Endothelial cell of umbilical vein (primary cell): ENCODE results near the gene GRWD1. TPM values are rescaled to one million over a fixed set of nuclear protein-coding genes. Genes with fewer than 3 reads are reported as not detected.

Experiments
- BruUV-seq: library from RNA; stranded (reverse); fragments of 400-500 nt; replicated peaks from 2 replicates; lab custom pipeline; 2021; lab: Mats Ljungman, UMichigan
- CTCF ChIA-PET: fragments of 300-600, 350-600 bp; sonication (Branson Sonifier 250); formaldehyde crosslinking; loops from one replicate; lab custom pipeline; 2021; ENCODE audit warnings: antibody characterized with exemption, inconsistent platforms; lab: Charles Lee
- POLR2A ChIA-PET: fragments of 300-600, 350-600 bp; sonication (Branson Sonifier 250); formaldehyde crosslinking; loops from one replicate; lab custom pipeline; 2021; ENCODE audit warnings: antibody characterized with exemption, inconsistent platforms; lab: Charles Lee
- DNase-seq: peaks from one replicate; pipeline ENCODE4 v3.0.0-alpha.2; 2011; ENCODE audit warnings: low read depth, low spot score
- FAIRE-seq: peaks from 2 replicates; lab custom pipeline; 2011; peaks lifted over from hg19 to GRCh38; lab: Jason Lieb, UNC
- H2AFZ ChIP-seq: 2 replicates; pipeline ENCODE4 v1.6.0; 2012; ENCODE audit warnings: low read depth, low read length, control low read depth, inconsistent platforms
- H3K27ac ChIP-seq: 2 replicates; pipeline ENCODE4 v1.5.1; 2011; ENCODE audit warnings: low read depth, mild to moderate bottlenecking, control low read depth, low read length, moderate library complexity; ENCODE audit not compliant: insufficient read depth
- H3K27me3 ChIP-seq, 2 experiments: 2 replicates each; pipeline versions ENCODE4 v1.6.0 to v1.6.1; 2011; ENCODE audit warnings: low read length in 2 of 2, mixed read lengths in 1 of 2; ENCODE audit not compliant: control insufficient read depth in 2 of 2, insufficient read depth in 2 of 2
- H3K36me3 ChIP-seq, 2 experiments: 2 replicates in 1 of 2; 3 replicates in 1 of 2; pipeline ENCODE4 v1.5.1; 2011; ENCODE audit warnings: low read length in 2 of 2, mild to moderate bottlenecking in 1 of 2, moderate library complexity in 1 of 2; ENCODE audit not compliant: control insufficient read depth in 2 of 2, insufficient read depth in 2 of 2; ENCODE audit errors: extremely low read depth in 1 of 2
- H3K4me1 ChIP-seq: 3 replicates; pipeline ENCODE4 v1.5.1; 2011; ENCODE audit warnings: mild to moderate bottlenecking, low read length; ENCODE audit not compliant: control insufficient read depth, insufficient read depth; ENCODE audit errors: extremely low read depth
- H3K4me2 ChIP-seq: 2 replicates; pipeline ENCODE4 v1.6.1; 2011; ENCODE audit warnings: low read length, control low read depth, mixed read lengths; ENCODE audit not compliant: insufficient read depth
- H3K4me3 ChIP-seq, 3 experiments: fragments of 200-600 bp in 1 of 3; sonication (generic), shearing (Covaris generic) in 1 of 3; replicated peaks in 1 of 3; 2 replicates each; pipeline ENCODE4 v1.5.1; 2011 to 2016; ENCODE audit warnings: control low read depth in 3 of 3, low read length in 3 of 3, mild to moderate bottlenecking in 2 of 3, inconsistent platforms in 1 of 3, low read depth in 1 of 3, moderate library complexity in 1 of 3; ENCODE audit not compliant: insufficient read depth in 1 of 3
- H3K79me2 ChIP-seq: 2 replicates; pipeline ENCODE4 v1.6.0; 2012; ENCODE audit warnings: low read length, inconsistent platforms; ENCODE audit not compliant: control insufficient read depth, insufficient read depth
- H3K9ac ChIP-seq: replicated peaks from 2 replicates; pipeline ENCODE3; 2011; ENCODE audit warnings: low read length, control low read depth; ENCODE audit not compliant: insufficient read depth; ENCODE audit errors: extremely low read depth
- H3K9me1 ChIP-seq: replicated peaks from 3 replicates; pipeline ENCODE4 v1.6.0; 2011; ENCODE audit warnings: mild to moderate bottlenecking, low read length; ENCODE audit not compliant: control insufficient read depth, insufficient read depth; ENCODE audit errors: extremely low read depth
- H3K9me3 ChIP-seq: replicated peaks from 2 replicates; pipeline ENCODE4 v1.5.1; 2012; ENCODE audit warnings: low read length, inconsistent platforms; ENCODE audit not compliant: control insufficient read depth, insufficient read depth
- H4K20me1 ChIP-seq: replicated peaks from 2 replicates; pipeline ENCODE3; 2011; ENCODE audit warnings: mild to moderate bottlenecking, low read length; ENCODE audit not compliant: control insufficient read depth, insufficient read depth; ENCODE audit errors: extremely low read depth
- CTCF ChIP-seq, 2 donors: IDR thresholded peaks; 1 replicate in 1 of 2; 2 replicates in 1 of 2; pipeline ENCODE4 v1.5.1; 2011; ENCODE audit warnings: low read length in 2 of 2, mild to moderate bottlenecking in 2 of 2, moderate library complexity in 2 of 2, control low read depth in 1 of 2, inconsistent platforms in 1 of 2, low read depth in 1 of 2; ENCODE audit not compliant: insufficient read depth in 1 of 2; ENCODE audit errors: extremely low read depth in 1 of 2
- EZH2 ChIP-seq: IDR thresholded peaks from 2 replicates; pipeline ENCODE4 v1.6.1; 2012; ENCODE audit warnings: borderline replicate concordance, low read depth, mild to moderate bottlenecking, moderate library complexity, low read length, inconsistent platforms; ENCODE audit not compliant: severe bottlenecking
- FOS ChIP-seq: IDR thresholded peaks from 2 replicates; pipeline ENCODE4 v1.6.1; 2011; ENCODE audit warnings: mild to moderate bottlenecking, low read length, moderate library complexity, borderline replicate concordance; ENCODE audit not compliant: insufficient read depth
- GATA2 ChIP-seq: IDR thresholded peaks from 2 replicates; pipeline ENCODE4 v1.7.0; 2011; ENCODE audit warnings: low read depth, mild to moderate bottlenecking, moderate library complexity, mixed read lengths, low read length; ENCODE audit not compliant: insufficient read length, insufficient read depth
- JUN ChIP-seq: IDR thresholded peaks from 2 replicates; pipeline ENCODE4 v1.6.1; 2011; ENCODE audit warnings: borderline replicate concordance, low read depth; ENCODE audit not compliant: insufficient read length, insufficient read depth
- MYC ChIP-seq: IDR thresholded peaks from one replicate; pipeline ENCODE4 v1.6.1; 2011; ENCODE audit warnings: mild to moderate bottlenecking, low read depth, low read length
- POLR2A ChIP-seq: IDR thresholded peaks from 2 replicates; pipeline ENCODE4 v1.6.1; 2012; ENCODE audit warnings: low read depth, mild to moderate bottlenecking, control low read depth, low read length
- POLR2AphosphoS5 ChIP-seq: IDR thresholded peaks from 2 replicates; pipeline ENCODE4 v1.6.1; 2012; ENCODE audit warnings: low read depth, mild to moderate bottlenecking, control low read depth, low read length, moderate library complexity; ENCODE audit not compliant: insufficient read depth
- dilution Hi-C: fragments of 300-500 bp; cut with MboI; formaldehyde crosslinking; loops from one replicate; pipeline ENCODE4 v1.15.0; 2019; ENCODE audit warnings: low sequenced_read_pairs; ENCODE audit not compliant: extremely low pct_ligation_motif_present
- intact Hi-C: fragments of 100-400 bp; cut with micrococcal nuclease; formaldehyde crosslinking; loops from one replicate; pipeline ENCODE4 v1.10.0; 2022
- polyA plus RNA-seq, 4 experiments: library from polyadenylated mRNA; depleted of rRNA in 3 of 4; stranded (reverse) in 3 of 4; unstranded in 1 of 4; fragments of >200 nt; gene quantifications; 2 replicates each; pipeline versions ENCODE4 v1.2.1 to v1.2.3, GENCODE V29; 2011 to 2012; ENCODE audit warnings: missing spikeins in 1 of 4
- total RNA-seq: library from RNA; stranded (reverse); gene quantifications from 2 replicates; pipeline ENCODE4 v1.2.3, GENCODE V29; 2021
- TF ChIP-seq, protein P1 (sequence below): IDR thresholded peaks from 2 replicates; pipeline ENCODE4 v1.6.1; 2011; ENCODE audit not compliant: insufficient read depth, insufficient read length

Gene GRWD1
- total and polyA plus RNA-seq, 2 donors (not counting 3 experiments of a cell fraction or from before 2014, with no cell fraction given): 26.3 to 52.7 TPM

- Histone ChIP-seq H3K4me1 (peaks cover 8% of the 10 kb centered on the region), H3K4me3 (no peak overlapping the region), H3K9me1 (no peaks in the 10 kb centered on the region), H3K4me2 (no peak overlapping the region), H3K27ac (no peak overlapping the region), H3K79me2 (peaks cover 18% of the 10 kb centered on the region), H3K9me3 (no peaks in the 10 kb centered on the region), H3K27me3 (no peaks in the 10 kb centered on the region), H2AFZ (no peak overlapping the region), H4K20me1 (no peaks in the 10 kb centered on the region), H3K9ac (no peak overlapping the region), H3K36me3 (peaks cover 0 to 12% of the 10 kb centered on the region in 2 experiments)
- ChIA-PET POLR2A (no interaction called here), CTCF (interaction anchor here (1.1 kb wide), 1 partner anchor 117 kb away, joined by 3 read pairs; no protein-coding TSS in a partner anchor)
- intact Hi-C loops: no loop called here
- dilution Hi-C loops: no loop called here
- BruUV-seq: no TSS peak
- FAIRE-seq (no peak), DNase-seq (no peak)
- TF ChIP-seq POLR2AphosphoS5: no peak
- TF ChIP-seq EZH2: no peak
- TF ChIP-seq JUN: no peak
- TF ChIP-seq MYC: no peak
- TF ChIP-seq POLR2A: no peak
- TF ChIP-seq GATA2: no peak
- TF ChIP-seq, protein P1, sequence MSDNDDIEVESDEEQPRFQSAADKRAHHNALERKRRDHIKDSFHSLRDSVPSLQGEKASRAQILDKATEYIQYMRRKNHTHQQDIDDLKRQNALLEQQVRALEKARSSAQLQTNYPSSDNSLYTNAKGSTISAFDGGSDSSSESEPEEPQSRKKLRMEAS: no peak
- no peak for TF ChIP-seq FOS
- TF ChIP-seq CTCF (IDR thresholded peaks at IDR 0.05; ENCODE audit: extremely low read depth in 1 of 2, insufficient read depth in 1 of 2, low read depth in 1 of 2, low read length in 2 of 2): no peak
Measured at GRCh38 chr19:48466561-48467325, 21.0 kb downstream of the GRWD1 start.
